Thyroid gland (tissue), 4 donors: Measurements from ENCODE around the gene PLAU. TPM values are rescaled to one million over a fixed set of nuclear protein-coding genes. Genes with fewer than 3 reads are reported as not detected.
A peak's percentile ranks its signal among the peaks of the same experiment; 100 is the strongest.

Experiments used
- DNase-seq, 2 donors: peaks; one replicate each; pipeline ENCODE4 v3.0.0-alpha.2; 2019
- H3K27ac ChIP-seq, 3 donors: fragments of 200-600 bp; sonication (generic); 1 replicate in 2 of 3; 2 replicates in 1 of 3; pipeline ENCODE4 v1.5.1; 2016 to 2019; ENCODE audit warnings: mild to moderate bottlenecking in 1 of 3, moderate library complexity in 1 of 3
- H3K27me3 ChIP-seq: fragments of 200-600 bp; sonication (generic); one replicate; pipeline ENCODE4 v1.5.1; 2019
- H3K36me3 ChIP-seq, 2 donors: fragments of 200-600 bp; sonication (generic); one replicate each; pipeline ENCODE4 v1.5.1; 2016 to 2019
- H3K4me1 ChIP-seq, 2 donors: fragments of 200-600 bp; sonication (generic); one replicate each; pipeline ENCODE4 v1.5.1; 2017 to 2019
- H3K4me3 ChIP-seq, 3 donors: fragments of 200-600 bp; sonication (generic); replicated peaks in 1 of 3; 1 replicate in 2 of 3; 2 replicates in 1 of 3; pipeline ENCODE4 v1.5.1; 2016; ENCODE audit warnings: mild to moderate bottlenecking in 1 of 3
- H3K9me3 ChIP-seq: fragments of 200-600 bp; sonication (generic); one replicate; pipeline ENCODE4 v1.5.1; 2017
- POLR2A ChIP-seq, 2 donors: fragments of 450-650 bp; IDR thresholded peaks; one replicate each; pipeline ENCODE4 v1.6.1; 2017; ENCODE audit warnings: antibody characterized with exemption in 2 of 2, mild to moderate bottlenecking in 2 of 2, moderate library complexity in 1 of 2
- WGBS, 2 donors: methylation state at CpG; one replicate each; pipeline ENCODE4 v1.1.5; 2017; 5-methylcytosine and 5-hydroxymethylcytosine counted together
- intact Hi-C: fragments of 100-400 bp; cut with DNase I; formaldehyde crosslinking; loops from one replicate; pipeline ENCODE4 v1.15.1; 2023
- total RNA-seq, 4 donors: library from RNA; depleted of rRNA; stranded (reverse); fragments of >200 nt; gene quantifications; one replicate each; pipeline ENCODE4 v1.2.3, GENCODE V29; 2016
- TF ChIP-seq, protein P1 (sequence below), 6 experiments: fragments of 200-600 bp in 3 of 6; fragments of 450-650 bp in 3 of 6; sonication (generic) in 3 of 6; IDR thresholded peaks; one replicate each; pipeline ENCODE4 v1.5.1; 2016 to 2019; ENCODE audit warnings: antibody characterized with exemption in 6 of 6, mild to moderate bottlenecking in 2 of 6, inconsistent platforms in 1 of 6, moderate library complexity in 1 of 6

Gene PLAU
- total RNA-seq, 4 donors from 2014 or later = 3.8 to 13.3 (median 7.3) TPM

GRCh38 chr10:73879296-73880173 lies 31.4 kb upstream of the PLAU start:
- Histone ChIP-seq H3K27ac (no peak overlapping the region), H3K27me3 (no peaks in the 10 kb centered on the region), H3K9me3 (no peaks in the 10 kb centered on the region), H3K4me1 (peaks cover 3 to 13% of the 10 kb centered on the region in 2 donors), H3K4me3 (no peak overlapping the region), H3K36me3 (no peaks in the 10 kb centered on the region)
- intact Hi-C loops = loop anchor here (2.0 to 10.0 kb wide), 3 partner anchors 33 to 195 kb away; partner anchors contain the start of gene NDST2
- DNase-seq = peak; percentile 81 to 87
- 15% methylated on average over 14 of the region's 14 CpGs for WGBS, 2 donors
- TF ChIP-seq POLR2A (IDR thresholded peaks at IDR 0.05) = no peak
- TF ChIP-seq, protein P1, sequence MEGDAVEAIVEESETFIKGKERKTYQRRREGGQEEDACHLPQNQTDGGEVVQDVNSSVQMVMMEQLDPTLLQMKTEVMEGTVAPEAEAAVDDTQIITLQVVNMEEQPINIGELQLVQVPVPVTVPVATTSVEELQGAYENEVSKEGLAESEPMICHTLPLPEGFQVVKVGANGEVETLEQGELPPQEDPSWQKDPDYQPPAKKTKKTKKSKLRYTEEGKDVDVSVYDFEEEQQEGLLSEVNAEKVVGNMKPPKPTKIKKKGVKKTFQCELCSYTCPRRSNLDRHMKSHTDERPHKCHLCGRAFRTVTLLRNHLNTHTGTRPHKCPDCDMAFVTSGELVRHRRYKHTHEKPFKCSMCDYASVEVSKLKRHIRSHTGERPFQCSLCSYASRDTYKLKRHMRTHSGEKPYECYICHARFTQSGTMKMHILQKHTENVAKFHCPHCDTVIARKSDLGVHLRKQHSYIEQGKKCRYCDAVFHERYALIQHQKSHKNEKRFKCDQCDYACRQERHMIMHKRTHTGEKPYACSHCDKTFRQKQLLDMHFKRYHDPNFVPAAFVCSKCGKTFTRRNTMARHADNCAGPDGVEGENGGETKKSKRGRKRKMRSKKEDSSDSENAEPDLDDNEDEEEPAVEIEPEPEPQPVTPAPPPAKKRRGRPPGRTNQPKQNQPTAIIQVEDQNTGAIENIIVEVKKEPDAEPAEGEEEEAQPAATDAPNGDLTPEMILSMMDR (IDR thresholded peaks at IDR 0.05) = peak; percentile 77 to 96 (median 91)

DNA sequence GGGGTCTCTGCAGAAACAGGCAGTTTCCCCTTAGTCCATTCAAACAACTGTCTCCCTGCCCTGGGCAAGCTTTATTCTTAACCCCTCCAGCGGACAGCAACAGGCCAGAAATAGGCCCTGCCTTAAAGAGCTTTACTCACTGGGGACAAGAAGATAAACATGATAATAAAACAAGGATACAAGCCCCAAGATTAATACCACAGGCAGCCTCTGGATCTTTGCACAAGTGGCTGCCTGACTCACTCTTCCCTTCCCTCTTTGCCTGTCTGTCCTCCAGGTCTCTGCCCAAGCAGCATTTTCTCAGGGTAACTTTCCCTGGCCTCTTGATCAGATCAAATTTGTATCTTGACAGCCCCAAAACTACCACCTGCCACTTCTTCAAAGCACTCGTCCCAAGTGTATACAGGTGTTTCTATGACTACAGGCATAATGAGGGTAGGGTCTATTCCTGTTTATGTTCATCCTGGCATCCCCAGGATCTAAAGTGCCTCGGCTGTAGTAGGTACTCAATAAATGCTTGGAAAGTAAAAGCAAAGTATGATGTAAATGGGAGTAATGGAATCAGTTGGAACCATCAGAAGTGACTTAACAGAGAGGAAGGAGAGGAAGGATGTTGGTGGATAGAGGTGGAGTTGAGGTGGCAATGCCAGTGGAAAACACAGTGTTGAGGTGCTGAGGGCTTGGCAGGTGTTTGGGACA lies 29.6 kb upstream of the PLAU start:
- no peak for DNase-seq
- Histone ChIP-seq H3K36me3 (no peaks in the 10 kb centered on the region), H3K4me3 (no peak overlapping the region), H3K27ac (no peak overlapping the region), H3K9me3 (no peaks in the 10 kb centered on the region), H3K27me3 (no peaks in the 10 kb centered on the region), H3K4me1 (peaks cover 3 to 11% of the 10 kb centered on the region in 2 donors)
- intact Hi-C loops = loop anchor here (2.0 to 10.0 kb wide), 2 partner anchors 35 to 193 kb away; no protein-coding TSS in a partner anchor
- 80 to 87% methylated on average over 3 of the region's 3 CpGs for WGBS, 2 donors
- TF ChIP-seq, protein P1 (IDR thresholded peaks at IDR 0.05) = no peak
- no peak for TF ChIP-seq POLR2A (IDR thresholded peaks at IDR 0.05)

DNA sequence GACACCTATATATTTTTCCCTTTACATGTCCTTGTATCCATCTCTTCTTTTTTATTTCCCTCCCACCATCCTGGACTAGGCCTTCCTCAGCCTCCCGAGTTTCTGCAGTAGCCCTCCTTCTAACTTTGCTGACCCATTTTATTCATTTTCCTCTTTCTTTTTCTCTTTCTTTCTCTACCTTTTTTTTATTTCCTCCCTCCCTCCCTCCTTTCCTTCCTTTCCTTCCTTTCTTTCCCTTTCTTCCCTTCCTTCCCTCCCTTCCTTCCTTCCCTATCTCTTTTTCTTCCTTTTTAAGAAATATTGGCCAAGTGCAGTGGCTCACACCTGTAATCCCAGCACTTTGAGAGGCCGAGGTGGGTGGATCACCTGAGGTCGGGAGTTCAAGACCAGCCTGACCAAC lies 26.9 kb upstream of the PLAU start:
- TF ChIP-seq, protein P1 (IDR thresholded peaks at IDR 0.05) = no peak
- TF ChIP-seq POLR2A (IDR thresholded peaks at IDR 0.05) = no peak
- Histone ChIP-seq H3K9me3 (no peaks in the 10 kb centered on the region), H3K4me3 (no peak overlapping the region), H3K27me3 (no peaks in the 10 kb centered on the region), H3K36me3 (no peaks in the 10 kb centered on the region), H3K27ac (no peak overlapping the region), H3K4me1 (peaks cover 29 to 37% of the 10 kb centered on the region in 2 donors)
- 73 to 80% methylated on average over 3 of the region's 3 CpGs for WGBS, 2 donors
- intact Hi-C loops = loop anchor here (10.0 kb wide), 1 partner anchor 191 kb away; no protein-coding TSS in a partner anchor
- no peak for DNase-seq

DNA sequence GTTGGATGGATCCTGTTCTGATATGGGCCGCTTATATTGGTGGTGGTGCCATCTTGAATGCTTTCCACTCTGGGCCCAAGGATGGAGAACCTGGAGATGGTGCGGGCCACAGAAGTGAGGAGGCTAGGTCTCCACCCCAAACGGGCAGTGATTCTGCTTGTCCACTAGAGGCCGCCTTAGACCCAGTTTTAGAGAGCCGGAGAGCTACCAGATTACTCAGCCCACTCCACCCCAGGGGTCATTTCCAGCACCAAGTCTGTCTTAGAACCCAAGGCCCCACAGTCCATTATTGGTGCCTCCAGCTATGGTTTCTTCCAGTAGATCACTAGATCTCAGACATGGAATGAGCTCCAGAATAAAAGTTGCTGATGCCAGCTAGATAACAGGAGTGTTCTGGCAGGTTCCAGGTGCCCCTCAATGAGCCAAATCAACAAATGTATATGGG lies 24.8 kb upstream of the PLAU start:
- TF ChIP-seq, protein P1 (IDR thresholded peaks at IDR 0.05) = peak; percentile 51 to 94 (median 83)
- TF ChIP-seq POLR2A (IDR thresholded peaks at IDR 0.05) = no peak
- Histone ChIP-seq H3K4me1 (peaks cover 32 to 33% of the 10 kb centered on the region in 2 donors), H3K9me3 (no peaks in the 10 kb centered on the region), H3K27ac (peak overlapping the region; percentile 84 to 88 (median 85)), H3K27me3 (no peaks in the 10 kb centered on the region), H3K36me3 (no peaks in the 10 kb centered on the region), H3K4me3 (no peak overlapping the region)
- WGBS, 2 donors = 1 to 5% methylated on average over 5 of the region's 5 CpGs
- DNase-seq = peak; percentile 75 to 80
- intact Hi-C loops = loop anchor here (2.0 to 10.0 kb wide), 2 partner anchors 55 to 189 kb away; no protein-coding TSS in a partner anchor
